ENCODE results near the gene NXPH1. TPM values are rescaled to one million over a fixed set of nuclear protein-coding genes. Genes with fewer than 3 reads are reported as not detected.

Gene NXPH1
- polyA plus RNA-seq, 1 of the 3 experiments (the other 2 are of a cell fraction): not detected

DNA sequence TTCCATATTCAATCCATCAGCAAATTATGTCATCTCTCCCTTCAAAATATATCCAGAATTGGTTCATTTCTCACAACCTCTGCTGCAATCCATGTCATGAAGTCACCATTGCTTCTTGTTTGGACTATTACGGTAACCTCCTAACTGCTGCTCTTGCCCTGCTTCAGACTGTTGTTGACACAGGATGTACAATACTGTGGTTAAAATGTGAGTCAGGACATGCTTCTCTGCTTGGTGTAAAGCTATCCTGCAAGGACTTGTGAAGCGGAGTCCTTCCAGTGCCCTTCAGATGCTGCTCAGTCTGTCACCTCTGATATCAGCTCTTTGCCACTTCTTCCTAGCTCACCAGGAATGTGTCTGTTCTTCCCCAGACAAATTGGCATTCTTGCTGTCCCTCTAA is 10.4 kb upstream of the NXPH1 start:
- Histone ChIP-seq H2AFZ (ENCODE audit: low read depth) (no peak overlapping the region), H3K27me3 (ENCODE audit: insufficient read depth) (no peaks in the 10 kb centered on the region), H3F3A (replicated peaks; ENCODE audit: insufficient read depth) (no peaks in the 10 kb centered on the region), H3K4me3 (ENCODE audit: low read depth in 2 of 2, low read length in 1 of 2) (no peak overlapping the region), H3K9ac (no peak overlapping the region), H3K9me3 (no peaks in the 10 kb centered on the region), H3K27ac (ENCODE audit: low read depth in 2 of 2, low read length in 1 of 2) (no peak overlapping the region), H3K36me3 (replicated peaks in 1 of 2; ENCODE audit: control insufficient read depth in 1 of 2, insufficient read depth in 2 of 2, low read length in 1 of 2) (no peaks in the 10 kb centered on the region), H3K79me2 (ENCODE audit: insufficient read depth) (no peaks in the 10 kb centered on the region), H3K4me1 (ENCODE audit: control insufficient read depth in 1 of 2, insufficient read depth in 2 of 2, low read depth in 1 of 2, low read length in 1 of 2) (no peaks in the 10 kb centered on the region; a peak in 1 of 4 replicates), H3K4me2 (no peak overlapping the region), H3K9me2 (no peaks in the 10 kb centered on the region), H4K20me1 (ENCODE audit: insufficient read depth) (no peaks in the 10 kb centered on the region)
- 47% methylated on average over 2 of the region's 2 CpGs for WGBS (ENCODE audit: low lambda C conversion rate)
- ChIA-PET POLR2A (no interaction called here), CTCF (interaction anchor here (1.6 to 7.1 kb wide), 2 partner anchors 10 to 14 kb away, joined by 3 to 66 read pairs; partner anchors contain the start of gene NXPH1)
- no peak for DNase-seq
- no peak for TF ChIP-seq SMC3 (IDR thresholded peaks at IDR 0.05; ENCODE audit: low read depth, low read length)
- TF ChIP-seq NFIC (IDR thresholded peaks at IDR 0.05; ENCODE audit: borderline replicate concordance): no peak
- TF ChIP-seq, protein P1, sequence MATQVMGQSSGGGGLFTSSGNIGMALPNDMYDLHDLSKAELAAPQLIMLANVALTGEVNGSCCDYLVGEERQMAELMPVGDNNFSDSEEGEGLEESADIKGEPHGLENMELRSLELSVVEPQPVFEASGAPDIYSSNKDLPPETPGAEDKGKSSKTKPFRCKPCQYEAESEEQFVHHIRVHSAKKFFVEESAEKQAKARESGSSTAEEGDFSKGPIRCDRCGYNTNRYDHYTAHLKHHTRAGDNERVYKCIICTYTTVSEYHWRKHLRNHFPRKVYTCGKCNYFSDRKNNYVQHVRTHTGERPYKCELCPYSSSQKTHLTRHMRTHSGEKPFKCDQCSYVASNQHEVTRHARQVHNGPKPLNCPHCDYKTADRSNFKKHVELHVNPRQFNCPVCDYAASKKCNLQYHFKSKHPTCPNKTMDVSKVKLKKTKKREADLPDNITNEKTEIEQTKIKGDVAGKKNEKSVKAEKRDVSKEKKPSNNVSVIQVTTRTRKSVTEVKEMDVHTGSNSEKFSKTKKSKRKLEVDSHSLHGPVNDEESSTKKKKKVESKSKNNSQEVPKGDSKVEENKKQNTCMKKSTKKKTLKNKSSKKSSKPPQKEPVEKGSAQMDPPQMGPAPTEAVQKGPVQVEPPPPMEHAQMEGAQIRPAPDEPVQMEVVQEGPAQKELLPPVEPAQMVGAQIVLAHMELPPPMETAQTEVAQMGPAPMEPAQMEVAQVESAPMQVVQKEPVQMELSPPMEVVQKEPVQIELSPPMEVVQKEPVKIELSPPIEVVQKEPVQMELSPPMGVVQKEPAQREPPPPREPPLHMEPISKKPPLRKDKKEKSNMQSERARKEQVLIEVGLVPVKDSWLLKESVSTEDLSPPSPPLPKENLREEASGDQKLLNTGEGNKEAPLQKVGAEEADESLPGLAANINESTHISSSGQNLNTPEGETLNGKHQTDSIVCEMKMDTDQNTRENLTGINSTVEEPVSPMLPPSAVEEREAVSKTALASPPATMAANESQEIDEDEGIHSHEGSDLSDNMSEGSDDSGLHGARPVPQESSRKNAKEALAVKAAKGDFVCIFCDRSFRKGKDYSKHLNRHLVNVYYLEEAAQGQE (IDR thresholded peaks at IDR 0.05; ENCODE audit: low read depth, low read length): no peak
- TF ChIP-seq, protein P2, sequence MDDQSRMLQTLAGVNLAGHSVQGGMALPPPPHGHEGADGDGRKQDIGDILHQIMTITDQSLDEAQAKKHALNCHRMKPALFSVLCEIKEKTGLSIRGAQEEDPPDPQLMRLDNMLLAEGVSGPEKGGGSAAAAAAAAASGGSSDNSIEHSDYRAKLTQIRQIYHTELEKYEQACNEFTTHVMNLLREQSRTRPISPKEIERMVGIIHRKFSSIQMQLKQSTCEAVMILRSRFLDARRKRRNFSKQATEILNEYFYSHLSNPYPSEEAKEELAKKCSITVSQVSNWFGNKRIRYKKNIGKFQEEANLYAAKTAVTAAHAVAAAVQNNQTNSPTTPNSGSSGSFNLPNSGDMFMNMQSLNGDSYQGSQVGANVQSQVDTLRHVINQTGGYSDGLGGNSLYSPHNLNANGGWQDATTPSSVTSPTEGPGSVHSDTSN (IDR thresholded peaks at IDR 0.05): no peak
- TF ChIP-seq CHD2 (IDR thresholded peaks at IDR 0.05; ENCODE audit: low read length, partially characterized antibody): no peak
- no peak for TF ChIP-seq GATA2 (CRISPR knock-in tag; IDR thresholded peaks at IDR 0.05)
- no peak for TF ChIP-seq NRF1 (IDR thresholded peaks at IDR 0.05; ENCODE audit: low read depth, low read length)
- TF ChIP-seq TEAD4 (IDR thresholded peaks at IDR 0.05; ENCODE audit: borderline replicate concordance, insufficient read depth): no peak
- no peak for TF ChIP-seq RCOR1 (IDR thresholded peaks at IDR 0.05; ENCODE audit: low read length)
- no peak for TF ChIP-seq GABPA (IDR thresholded peaks at IDR 0.05; ENCODE audit: low read depth)
- TF ChIP-seq, protein P3, sequence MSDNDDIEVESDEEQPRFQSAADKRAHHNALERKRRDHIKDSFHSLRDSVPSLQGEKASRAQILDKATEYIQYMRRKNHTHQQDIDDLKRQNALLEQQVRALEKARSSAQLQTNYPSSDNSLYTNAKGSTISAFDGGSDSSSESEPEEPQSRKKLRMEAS (IDR thresholded peaks at IDR 0.05; ENCODE audit: low read depth): no peak
- no peak for TF ChIP-seq ELF1 (IDR thresholded peaks at IDR 0.05)
- no peak for TF ChIP-seq TCF12 (IDR thresholded peaks at IDR 0.05)
- TF ChIP-seq TAF1 (IDR thresholded peaks at IDR 0.05; ENCODE audit: borderline replicate concordance, low read depth, low read length): no peak
- TF ChIP-seq RFX5 (IDR thresholded peaks at IDR 0.05; ENCODE audit: low read length): no peak

- Histone ChIP-seq H3K4me3 (ENCODE audit: low read depth in 2 of 2, low read length in 1 of 2) (no peak overlapping the region), H3F3A (replicated peaks; ENCODE audit: insufficient read depth) (no peaks in the 10 kb centered on the region), H3K4me1 (ENCODE audit: control insufficient read depth in 1 of 2, insufficient read depth in 2 of 2, low read depth in 1 of 2, low read length in 1 of 2) (no peaks in the 10 kb centered on the region; a peak in 1 of 4 replicates), H4K20me1 (ENCODE audit: insufficient read depth) (no peaks in the 10 kb centered on the region), H3K27me3 (ENCODE audit: insufficient read depth) (no peaks in the 10 kb centered on the region), H2AFZ (ENCODE audit: low read depth) (no peak overlapping the region), H3K9ac (no peak overlapping the region), H3K9me2 (no peaks in the 10 kb centered on the region), H3K4me2 (no peak overlapping the region), H3K36me3 (replicated peaks in 1 of 2; ENCODE audit: control insufficient read depth in 1 of 2, insufficient read depth in 2 of 2, low read length in 1 of 2) (no peaks in the 10 kb centered on the region), H3K79me2 (ENCODE audit: insufficient read depth) (no peaks in the 10 kb centered on the region), H3K9me3 (no peaks in the 10 kb centered on the region), H3K27ac (ENCODE audit: low read depth in 2 of 2, low read length in 1 of 2) (no peak overlapping the region)
- CTCF ChIA-PET: no interaction called here
- DNase-seq: no peak
- 26% methylated on average over 1 of the region's 1 CpG for WGBS (ENCODE audit: low lambda C conversion rate)
- POLR2A ChIA-PET: no interaction called here
- TF ChIP-seq SMC3 (IDR thresholded peaks at IDR 0.05; ENCODE audit: low read depth, low read length) (no peak), RCOR1 (IDR thresholded peaks at IDR 0.05; ENCODE audit: low read length) (no peak), SIN3A (IDR thresholded peaks at IDR 0.05; ENCODE audit: borderline replicate concordance, low read depth, low read length) (no peak), CHD2 (IDR thresholded peaks at IDR 0.05; ENCODE audit: low read length, partially characterized antibody) (no peak), MXI1 (IDR thresholded peaks at IDR 0.05; ENCODE audit: low read depth, low read length) (no peak), YY1 (IDR thresholded peaks at IDR 0.05; ENCODE audit: low read depth) (no peak), TCF12 (IDR thresholded peaks at IDR 0.05) (no peak)
- TF ChIP-seq, protein P3 (IDR thresholded peaks at IDR 0.05; ENCODE audit: low read depth): no peak
Observed at GRCh38 chr7:8425223-8425622, 8.2 kb upstream of the NXPH1 start.

All from SK-N-SH (cell line).